Stimulated activated CD8-positive, alpha-beta memory T cell treated with anti-CD3 and anti-CD28 coated beads, Interleukin-12 subunit alpha, Interleukin-12 subunit beta, amount 100 ng/mL, for 24 hours (primary cell): ENCODE data around the gene CEBPZOS.

ENCODE experiments used
- DNase-seq: peaks from one replicate; pipeline ENCODE4 v3.0.0-alpha.2; 2020; ENCODE audit errors: extremely low read depth

CEBPZOS gene

GRCh38 chr2:37196320-37197195, at the start of gene CEBPZOS:
Gene CEBPZOS, plus strand, starts transcription at chr2:37196496. Its CDS starts 3,209 bp downstream, at chr2:37199705.
- peak; percentile 74 for DNase-seq

GRCh38 chr2:37148325-37148724, 48.0 kb upstream of the CEBPZOS start:
- no peak for DNase-seq

- DNase-seq: no peak
These were observed 46.5 kb upstream of the CEBPZOS start for GRCh38 chr2:37149626-37150322.

GRCh38 chr2:37153224-37153623, 43.1 kb upstream of the CEBPZOS start:
- DNase-seq: no peak

- DNase-seq: no peak
These were observed 41.5 kb upstream of the CEBPZOS start for GRCh38 chr2:37154785-37155184.

- DNase-seq: no peak
These were observed 40.0 kb upstream of the CEBPZOS start for GRCh38 chr2:37156071-37156856.

- DNase-seq: peak; percentile 54
These were observed 39.2 kb upstream of the CEBPZOS start, which contains the start of gene EIF2AK2 for GRCh38 chr2:37156857-37157714. Gene EIF2AK2, minus strand, starts transcription at chr2:37156980. Its CDS starts 9,174 bp downstream, at chr2:37147806.

GRCh38 chr2:37164757-37165156, 31.5 kb upstream of the CEBPZOS start:
- no peak for DNase-seq

- DNase-seq: no peak
These were observed 28.6 kb upstream of the CEBPZOS start for GRCh38 chr2:37167636-37168180.

- DNase-seq: no peak
These were observed 27.9 kb upstream of the CEBPZOS start for GRCh38 chr2:37168217-37168981.

GRCh38 chr2:37171624-37171950, 24.7 kb upstream of the CEBPZOS start:
- no peak for DNase-seq

- no peak for DNase-seq
These were observed 22.6 kb upstream of the CEBPZOS start for GRCh38 chr2:37173741-37174140.

GRCh38 chr2:37180006-37180639, 16.2 kb upstream of the CEBPZOS start:
- DNase-seq: no peak

GRCh38 chr2:37180640-37181039, 15.7 kb upstream of the CEBPZOS start:
- DNase-seq: no peak

- DNase-seq: no peak
These were observed 14.3 kb upstream of the CEBPZOS start for GRCh38 chr2:37181726-37182684.

- DNase-seq: no peak
These were observed 7.7 kb upstream of the CEBPZOS start, which contains the start of gene SULT6B1 for GRCh38 chr2:37188570-37188969. Gene SULT6B1, minus strand, starts transcription at chr2:37188670. Its CDS starts 30 bp downstream, at chr2:37188640.

GRCh38 chr2:37189452-37190153, 6.7 kb upstream of the CEBPZOS start:
- no peak for DNase-seq

- no peak for DNase-seq
These were observed 6.0 kb upstream of the CEBPZOS start for GRCh38 chr2:37190290-37190689.
